K562 (cell line): Measurements from ENCODE around the gene GTF2I. TPM values are rescaled to one million over a fixed set of nuclear protein-coding genes. Genes with fewer than 3 reads are reported as not detected.

Experiments used
- ATAC-seq: fragments of 200-7000 bp; cut with Tn5 transposase; 3 replicates; pipeline ENCODE4 v1.9.1; 2020; ENCODE audit warnings: moderate library complexity
- BruUV-seq: library from RNA; stranded (reverse); fragments of 400-500 nt; replicated peaks from 2 replicates; lab custom pipeline; 2021; lab: Mats Ljungman, UMichigan
- CTCF ChIA-PET: fragments of 300-600 bp; formaldehyde crosslinking; extraction: SDS; loops from one replicate; lab custom pipeline; 2021; ENCODE audit warnings: low intra/inter-chr PET ratio; lab: Yijun Ruan, JAX
- POLR2A ChIA-PET: fragments of 300-600, 350-650 bp; sonication (Branson Sonifier 250); formaldehyde crosslinking; extraction: SDS; loops from one replicate; lab custom pipeline; 2021; ENCODE audit warnings: antibody characterized with exemption, inconsistent platforms; lab: Yijun Ruan, JAX
- DNase-seq, 4 experiments: peaks; one replicate each; pipeline versions ENCODE4 v3.0.0 to v3.0.0-alpha.2; 2011 to 2018; ENCODE audit warnings: low spot score in 3 of 4, mixed read lengths in 3 of 4; ENCODE audit errors: extremely low read depth in 1 of 4
- FAIRE-seq: peaks from 2 replicates; lab custom pipeline; 2011; peaks lifted over from hg19 to GRCh38; lab: Jason Lieb, UNC
- H2AFZ ChIP-seq: 2 replicates; pipeline ENCODE4 v1.6.0; 2011; ENCODE audit warnings: low read depth, low read length, control low read depth, inconsistent platforms
- H3K27ac ChIP-seq: fragments of 200-600 bp; 3 replicates; pipeline ENCODE4 v1.8.0; 2011; ENCODE audit warnings: low read depth, mild to moderate bottlenecking, control low read depth, inconsistent platforms, low read length, moderate library complexity, mixed read lengths; ENCODE audit errors: extremely low read depth
- H3K27me3 ChIP-seq, 2 experiments: fragments of 300-600 bp in 1 of 2; 2 replicates in 1 of 2; 3 replicates in 1 of 2; pipeline versions ENCODE4 v1.6.0 to v1.8.0; 2011; ENCODE audit warnings: inconsistent platforms in 2 of 2, low read length in 2 of 2, mild to moderate bottlenecking in 1 of 2, mixed read lengths in 1 of 2, moderate library complexity in 1 of 2; ENCODE audit not compliant: control insufficient read depth in 2 of 2, insufficient read depth in 2 of 2
- H3K36me3 ChIP-seq: fragments of 300-600 bp; 3 replicates; pipeline ENCODE4 v1.8.0; 2011; ENCODE audit warnings: mild to moderate bottlenecking, low read length, inconsistent platforms; ENCODE audit not compliant: control insufficient read depth, insufficient read depth
- H3K4me1 ChIP-seq, 2 experiments: fragments of 200-600 bp in 1 of 2; replicated peaks in 1 of 2; 2 replicates in 1 of 2; 3 replicates in 1 of 2; pipeline versions ENCODE4 v1.5.1 to v1.8.0; 2011; ENCODE audit warnings: inconsistent platforms in 2 of 2, low read length in 2 of 2, mild to moderate bottlenecking in 1 of 2, mixed read lengths in 1 of 2, moderate library complexity in 1 of 2; ENCODE audit not compliant: control insufficient read depth in 2 of 2, insufficient read depth in 2 of 2
- H3K4me2 ChIP-seq: 2 replicates; pipeline ENCODE4 v1.6.1; 2011; ENCODE audit warnings: low read length, control low read depth, inconsistent platforms, mixed read lengths; ENCODE audit not compliant: insufficient read depth
- H3K4me3 ChIP-seq: fragments of 200-600 bp; sonication (generic), shearing (Covaris generic); 2 replicates; pipeline ENCODE4 v1.5.1; 2016; ENCODE audit warnings: control low read depth, inconsistent platforms
- H3K79me2 ChIP-seq: fragments of 200-600 bp; 3 replicates; pipeline ENCODE4 v1.8.0; 2011; ENCODE audit warnings: low read length, inconsistent platforms; ENCODE audit not compliant: control insufficient read depth, insufficient read depth
- H3K9ac ChIP-seq, 2 experiments: 2 replicates each; pipeline versions ENCODE4 v1.6.0 to v1.6.1; 2011; ENCODE audit warnings: low read depth in 2 of 2, low read length in 2 of 2, control low read depth in 1 of 2, inconsistent platforms in 1 of 2, mild to moderate bottlenecking in 1 of 2, mixed read lengths in 1 of 2; ENCODE audit not compliant: insufficient read depth in 1 of 2
- H3K9me1 ChIP-seq: one replicate; pipeline ENCODE4 v1.6.0; 2011; ENCODE audit warnings: inconsistent platforms, mild to moderate bottlenecking, low read length, moderate library complexity; ENCODE audit not compliant: control insufficient read depth, insufficient read depth
- H3K9me3 ChIP-seq: replicated peaks from 2 replicates; pipeline ENCODE4 v1.5.1; 2011; ENCODE audit warnings: low read depth, low read length, inconsistent platforms; ENCODE audit not compliant: control insufficient read depth, insufficient read depth
- H4K20me1 ChIP-seq: replicated peaks from 2 replicates; pipeline ENCODE4 v1.6.1; 2011; ENCODE audit warnings: low read length, inconsistent platforms, mixed read lengths; ENCODE audit not compliant: control insufficient read depth, insufficient read depth
- BMI1 ChIP-seq: fragments of 150-350 bp; IDR thresholded peaks from 2 replicates; pipeline ENCODE4 v1.6.1; 2014; ENCODE audit warnings: low read length
- IFI16 ChIP-seq: fragments of 250-450 bp; sonication (Bioruptor Pico); IDR thresholded peaks from 2 replicates; pipeline ENCODE4 v2.1.2; 2022; ENCODE audit warnings: mild to moderate bottlenecking, inconsistent platforms
- LEF1 ChIP-seq: fragments of 450-650 bp; IDR thresholded peaks from 2 replicates; pipeline ENCODE4 v1.6.1; 2016; ENCODE audit warnings: mild to moderate bottlenecking
- MTA2 ChIP-seq: fragments of 450-650 bp; IDR thresholded peaks from 2 replicates; pipeline ENCODE4 v1.6.1; 2016; ENCODE audit warnings: low read depth
- POLR2H ChIP-seq: IDR thresholded peaks from 2 replicates; pipeline ENCODE4 v1.6.1; 2016; ENCODE audit warnings: missing genetic modification characterization, low read depth, mild to moderate bottlenecking, control low read depth, missing compliant biosample characterization, moderate library complexity
- PURB ChIP-seq: sonication (generic); formaldehyde crosslinking; IDR thresholded peaks from 2 replicates; pipeline ENCODE4 v1.9.0; 2021; ENCODE audit warnings: low read depth, mild to moderate bottlenecking, missing genetic modification reagents
- SP1 ChIP-seq: sonication (generic); formaldehyde crosslinking; IDR thresholded peaks from 2 replicates; pipeline ENCODE4 v1.8.1; 2022; ENCODE audit warnings: mild to moderate bottlenecking, missing genetic modification reagents
- TCF7L2 ChIP-seq: fragments of 150-350 bp; IDR thresholded peaks from 2 replicates; pipeline ENCODE4 v1.6.1; 2016; ENCODE audit warnings: low read depth, mild to moderate bottlenecking, low read length, moderate library complexity
- WGBS: fragments of 100-300 bp; shearing (Covaris generic); methylation state at CpG from one replicate; pipeline ENCODE4 v1.1.6; 2016; ENCODE audit warnings: low coverage, mixed read lengths; ENCODE audit not compliant: insufficient coverage; ENCODE audit errors: missing lambda C conversion rate; 5-methylcytosine and 5-hydroxymethylcytosine counted together
- in situ Hi-C: fragments of 300-500 bp; cut with MboI; formaldehyde crosslinking; loops from 4 replicates; pipeline ENCODE4 v1.15.0; 2018; ENCODE audit warnings: inconsistent platforms, mixed read lengths
- intact Hi-C: fragments of 100-400 bp; cut with micrococcal nuclease; formaldehyde crosslinking; loops from 2 replicates; pipeline ENCODE4 v1.14.2; 2022
- polyA plus RNA-seq, 8 experiments: library from polyadenylated mRNA; depleted of rRNA in 4 of 8; stranded (reverse) in 5 of 8; unstranded in 3 of 8; fragments of >200 nt; fragmentation: Nextera tagmentation in 2 of 8; fragmentation: Illumina TruSeq in 1 of 8; extraction: Ambion mirVana in 2 of 8; extraction: Trizol in 1 of 8; gene quantifications; 2 replicates each; pipeline versions ENCODE4 v1.2.1 to v1.2.3, GENCODE V29; 2011 to 2014; ENCODE audit warnings: inconsistent platforms in 1 of 8, missing spikeins in 1 of 8
- total RNA-seq, 7 experiments: library from RNA; depleted of rRNA in 6 of 7; stranded (reverse); fragments of >200 nt in 6 of 7; fragmentation: Illumina TruSeq in 2 of 7; extraction: Trizol in 2 of 7; gene quantifications; 2 replicates each; pipeline versions ENCODE4 v1.2.1 to v1.2.3, GENCODE V29; 2011 to 2021; ENCODE audit warnings: low replicate concordance in 1 of 7
- TF ChIP-seq, protein P1 (sequence below), 3 experiments: IDR thresholded peaks in 2 of 3; conservative IDR thresholded peaks in 1 of 3; 2 replicates each; pipeline ENCODE4 v1.5.1; 2011 to 2012; ENCODE audit warnings: low read length in 3 of 3, mild to moderate bottlenecking in 3 of 3, control low read depth in 2 of 3, improper control_type of control experiment in 1 of 3, inconsistent platforms in 1 of 3, low read depth in 1 of 3, mixed read lengths in 1 of 3, moderate library complexity in 1 of 3; ENCODE audit not compliant: insufficient read depth in 2 of 3

The GTF2I gene
- total and polyA plus RNA-seq, 9 of the 15 experiments (the other 6 are each of a cell fraction or from before 2014, with no cell fraction given) = 8.4 to 161 (median 90.0) TPM

DNA sequence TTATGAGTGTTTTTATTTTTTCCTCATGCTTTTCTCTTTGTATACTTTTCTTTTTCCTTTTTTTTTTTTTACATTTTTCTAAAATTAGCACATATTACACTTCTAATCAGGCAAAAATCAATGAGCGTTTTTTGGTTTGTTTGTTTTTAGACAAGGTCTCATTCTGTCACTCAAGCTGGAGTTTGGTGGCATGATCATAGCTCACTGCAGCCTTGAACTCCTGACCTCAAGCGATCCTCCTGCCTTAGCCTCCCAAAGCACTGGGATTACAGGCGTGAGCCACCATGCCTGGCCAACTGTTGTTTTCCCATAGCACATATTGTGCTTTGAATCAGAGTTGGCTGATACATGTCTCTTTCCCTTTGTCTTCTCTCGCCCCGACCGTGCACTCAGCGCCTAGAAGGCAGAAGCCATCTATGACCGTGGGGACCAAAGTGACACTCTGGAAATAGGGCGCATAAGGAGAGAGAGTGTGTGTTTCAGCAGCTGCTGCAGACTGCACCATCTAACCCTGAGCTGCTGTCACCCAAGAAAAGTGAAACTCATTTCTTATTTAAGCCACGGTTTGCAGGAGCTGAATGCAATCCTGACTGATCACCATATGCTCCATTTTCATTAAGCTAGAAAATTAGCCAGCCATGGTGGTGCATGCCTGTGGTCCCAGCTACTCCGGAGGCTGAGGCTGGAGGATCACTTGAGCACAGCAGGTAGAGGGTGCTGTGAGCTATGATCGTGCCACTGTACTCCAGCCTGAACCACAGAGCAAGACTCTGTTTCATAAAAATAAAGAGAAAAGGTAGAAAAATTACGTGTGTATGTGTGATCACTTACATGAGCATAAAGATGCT is 41.4 kb upstream of the GTF2I start:
- BruUV-seq = no TSS peak
- Histone ChIP-seq H3K9me1 (no peaks in the 10 kb centered on the region), H3K9me3 (no peaks in the 10 kb centered on the region), H3K36me3 (no peaks in the 10 kb centered on the region), H2AFZ (peak overlapping the region; percentile 55; the same call in 1 of the 2 replicates), H3K27me3 (no peaks in the 10 kb centered on the region), H3K4me2 (no peak overlapping the region), H3K9ac (no peak overlapping the region; a peak in 1 of 4 replicates), H3K4me1 (peaks cover 15 to 19% of the 10 kb centered on the region in 2 experiments), H3K27ac (no peak overlapping the region), H4K20me1 (no peaks in the 10 kb centered on the region), H3K4me3 (no peak overlapping the region), H3K79me2 (no peaks in the 10 kb centered on the region)
- TF ChIP-seq IFI16 (no peak), POLR2H (tag) (no peak), MTA2 (no peak), PURB (CRISPR knock-in tag) (0 out of 2 replicates have a peak, but pooled peaks have one; percentile 38), TCF7L2 (no peak), LEF1 (no peak), SP1 (CRISPR knock-in tag) (no peak), BMI1 (no peak)
- TF ChIP-seq, protein P1, sequence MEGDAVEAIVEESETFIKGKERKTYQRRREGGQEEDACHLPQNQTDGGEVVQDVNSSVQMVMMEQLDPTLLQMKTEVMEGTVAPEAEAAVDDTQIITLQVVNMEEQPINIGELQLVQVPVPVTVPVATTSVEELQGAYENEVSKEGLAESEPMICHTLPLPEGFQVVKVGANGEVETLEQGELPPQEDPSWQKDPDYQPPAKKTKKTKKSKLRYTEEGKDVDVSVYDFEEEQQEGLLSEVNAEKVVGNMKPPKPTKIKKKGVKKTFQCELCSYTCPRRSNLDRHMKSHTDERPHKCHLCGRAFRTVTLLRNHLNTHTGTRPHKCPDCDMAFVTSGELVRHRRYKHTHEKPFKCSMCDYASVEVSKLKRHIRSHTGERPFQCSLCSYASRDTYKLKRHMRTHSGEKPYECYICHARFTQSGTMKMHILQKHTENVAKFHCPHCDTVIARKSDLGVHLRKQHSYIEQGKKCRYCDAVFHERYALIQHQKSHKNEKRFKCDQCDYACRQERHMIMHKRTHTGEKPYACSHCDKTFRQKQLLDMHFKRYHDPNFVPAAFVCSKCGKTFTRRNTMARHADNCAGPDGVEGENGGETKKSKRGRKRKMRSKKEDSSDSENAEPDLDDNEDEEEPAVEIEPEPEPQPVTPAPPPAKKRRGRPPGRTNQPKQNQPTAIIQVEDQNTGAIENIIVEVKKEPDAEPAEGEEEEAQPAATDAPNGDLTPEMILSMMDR (IDR thresholded peaks at IDR 0.05 in 2 of 3, conservative IDR thresholded peaks at IDR 0.05 in 1 of 3; ENCODE audit: insufficient read depth in 2 of 3, low read depth in 1 of 3, low read length in 3 of 3) = 0 out of 6 replicates have a peak, but pooled peaks of 1 of the 3 experiments have one; percentile 8
- intact Hi-C loops (no loop called here), in situ Hi-C loops (no loop called here)
- ChIA-PET POLR2A (interaction anchor here (0.6 kb wide), 1 partner anchor 30 kb away, joined by 3 read pairs; no protein-coding TSS in a partner anchor), CTCF (no interaction called here)
- FAIRE-seq (no peak), DNase-seq (no peak), ATAC-seq (peak; percentile 21; the same call in 2 of the 3 replicates)
- WGBS = 65% methylated on average over 13 of the region's 13 CpGs
